GM23248 (cell line): ENCODE results near the gene NLRC5. TPM values are rescaled to one million over a fixed set of nuclear protein-coding genes. Genes with fewer than 3 reads are reported as not detected.
"Not testable (repeated sequence)": the region's sequence is repeated elsewhere in the genome, so short reads cannot be mapped to it uniquely, and the experiment has no call there.

Experiments used
- DNase-seq: peaks from one replicate; pipeline ENCODE4 v3.0.0-alpha.2; 2015
- H2AFZ ChIP-seq: fragments of 200-600 bp; sonication (generic); 2 replicates; pipeline ENCODE4 v1.6.1; 2016; ENCODE audit warnings: antibody characterized with exemption
- H3F3A ChIP-seq: fragments of 200-600 bp; sonication (generic); 2 replicates; pipeline ENCODE4 v1.6.1; 2016; ENCODE audit warnings: mild to moderate bottlenecking, antibody characterized with exemption, mixed run types; ENCODE audit not compliant: insufficient read depth
- H3K27ac ChIP-seq: fragments of 200-600 bp; sonication (generic); 2 replicates; pipeline ENCODE4 v1.5.1; 2016; ENCODE audit warnings: mild to moderate bottlenecking
- H3K27me3 ChIP-seq: fragments of 200-600 bp; sonication (generic); replicated peaks from 2 replicates; pipeline ENCODE4 v1.6.1; 2016; ENCODE audit warnings: mild to moderate bottlenecking; ENCODE audit not compliant: insufficient read depth
- H3K36me3 ChIP-seq: fragments of 200-600 bp; sonication (generic); 2 replicates; pipeline ENCODE4 v1.6.1; 2016; ENCODE audit warnings: low read depth, mild to moderate bottlenecking
- H3K4me1 ChIP-seq: fragments of 200-600 bp; sonication (generic); 2 replicates; pipeline ENCODE4 v1.6.1; 2016; ENCODE audit warnings: mild to moderate bottlenecking; ENCODE audit not compliant: insufficient read depth
- H3K4me2 ChIP-seq: fragments of 200-600 bp; sonication (generic); one replicate; pipeline ENCODE4 v1.6.1; 2016; ENCODE audit warnings: mild to moderate bottlenecking; ENCODE audit not compliant: unreplicated experiment
- H3K4me3 ChIP-seq: fragments of 200-600 bp; sonication (generic); 2 replicates; pipeline ENCODE4 v1.5.1; 2016; ENCODE audit warnings: mild to moderate bottlenecking
- H3K79me2 ChIP-seq: fragments of 200-600 bp; sonication (generic); 2 replicates; pipeline ENCODE4 v1.6.1; 2016; ENCODE audit warnings: mild to moderate bottlenecking; ENCODE audit not compliant: insufficient read depth
- H3K9ac ChIP-seq: fragments of 200-600 bp; sonication (generic); 2 replicates; pipeline ENCODE4 v1.6.1; 2016; ENCODE audit warnings: mild to moderate bottlenecking
- H3K9me2 ChIP-seq: fragments of 200-600 bp; sonication (generic); 2 replicates; pipeline ENCODE4 v1.6.1; 2016; ENCODE audit warnings: mixed run types, mild to moderate bottlenecking, moderate library complexity; ENCODE audit not compliant: insufficient read depth
- H3K9me3 ChIP-seq: fragments of 200-600 bp; sonication (generic); one replicate; pipeline ENCODE4 v1.6.1; 2017; ENCODE audit warnings: low read depth
- H4K20me1 ChIP-seq: fragments of 200-600 bp; sonication (generic); 2 replicates; pipeline ENCODE4 v1.6.0; 2016; ENCODE audit not compliant: insufficient read depth
- EZH2 ChIP-seq: fragments of 200-600 bp; sonication (generic); IDR thresholded peaks from 2 replicates; pipeline ENCODE4 v1.6.1; 2018; ENCODE audit warnings: antibody characterized with exemption, mild to moderate bottlenecking; ENCODE audit not compliant: insufficient read depth, poor library complexity, severe bottlenecking
- EZH2phosphoT487 ChIP-seq: fragments of 200-600 bp; sonication (generic); IDR thresholded peaks from 2 replicates; pipeline ENCODE4 v1.6.1; 2018; ENCODE audit warnings: antibody characterized with exemption, moderate library complexity, mild to moderate bottlenecking, low read depth; ENCODE audit not compliant: insufficient read depth
- WGBS, 2 experiments: methylation state at CpG; one replicate each; pipeline ENCODE4 v1.1.6; 2015 to 2017; ENCODE audit warnings: low lambda C conversion rate in 2 of 2, low coverage in 1 of 2; ENCODE audit errors: missing lambda C conversion rate in 2 of 2; 5-methylcytosine and 5-hydroxymethylcytosine counted together
- in situ Hi-C: fragments of 300-500 bp; cut with MboI; formaldehyde crosslinking; loops from 2 replicates; pipeline ENCODE4 v1.15.0; 2020
- polyA plus RNA-seq: library from polyadenylated mRNA; unstranded; fragments of >200 nt; fragmentation: Nextera tagmentation; extraction: Ambion mirVana; gene quantifications from 2 replicates; pipeline ENCODE4 v1.2.1, GENCODE V29; 2016
- total RNA-seq: library from RNA; depleted of rRNA; stranded (reverse); fragments of >200 nt; shearing (Covaris generic); gene quantifications from 2 replicates; pipeline ENCODE4 v1.2.3, GENCODE V29; 2014

The NLRC5 gene
- total and polyA plus RNA-seq, 2 experiments from 2014 or later = 10.6 to 17.1 TPM

DNA sequence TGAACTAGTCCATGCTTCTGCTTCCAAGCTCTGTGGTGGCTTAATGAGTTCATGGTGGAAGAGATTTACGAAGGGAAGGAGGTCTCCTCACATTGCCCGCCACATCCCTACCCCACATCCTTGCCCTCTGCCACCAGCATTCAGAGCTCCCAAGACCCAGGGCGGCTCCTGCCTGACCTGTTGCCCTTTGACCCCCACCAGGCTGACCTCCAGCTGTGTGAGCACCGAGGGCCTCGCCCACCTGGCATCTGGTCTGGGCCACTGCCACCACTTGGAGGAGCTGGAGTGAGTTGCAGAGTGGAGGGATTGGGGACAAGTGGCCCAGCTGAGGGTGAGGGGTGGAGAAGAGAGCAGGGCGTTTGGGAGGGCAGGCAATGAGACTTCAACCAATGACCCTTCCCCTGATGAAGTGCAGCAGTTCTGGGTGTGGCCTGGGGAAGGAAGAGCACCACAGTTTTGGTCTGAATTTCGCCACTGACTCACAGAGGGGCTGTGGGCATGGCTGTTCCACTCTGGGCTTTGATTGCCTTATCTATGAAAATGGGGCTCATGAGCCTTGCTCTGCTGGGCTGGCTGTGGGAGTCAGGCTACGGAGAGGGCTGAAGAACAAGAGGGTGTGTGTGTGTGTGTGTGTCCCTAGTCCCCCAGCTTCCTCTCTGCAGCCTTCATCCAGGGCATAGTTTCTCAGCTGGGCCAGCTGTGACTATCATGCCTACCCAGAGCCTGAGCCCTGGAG, 80.4 kb downstream of the NLRC5 start:
- Histone ChIP-seq H4K20me1 (no peaks in the 10 kb centered on the region), H2AFZ (no peak overlapping the region), H3K27me3 (no peaks in the 10 kb centered on the region), H3K9me3 (no peaks in the 10 kb centered on the region), H3K4me2 (no peak overlapping the region), H3K27ac (no peak overlapping the region), H3K9ac (no peak overlapping the region), H3K4me3 (no peak overlapping the region), H3K36me3 (no peaks in the 10 kb centered on the region), H3K79me2 (no peaks in the 10 kb centered on the region), H3K4me1 (peaks cover 7% of the 10 kb centered on the region), H3K9me2 (no peaks in the 10 kb centered on the region), H3F3A (peaks cover 9% of the 10 kb centered on the region; the same call in 1 of the 2 replicates)
- TF ChIP-seq EZH2phosphoT487 = no peak
- no peak for TF ChIP-seq EZH2
- DNase-seq = no peak
- 92 to 95% methylated on average over 8 of the region's 8 CpGs for WGBS, 2 experiments
- in situ Hi-C loops = no loop called here

DNA sequence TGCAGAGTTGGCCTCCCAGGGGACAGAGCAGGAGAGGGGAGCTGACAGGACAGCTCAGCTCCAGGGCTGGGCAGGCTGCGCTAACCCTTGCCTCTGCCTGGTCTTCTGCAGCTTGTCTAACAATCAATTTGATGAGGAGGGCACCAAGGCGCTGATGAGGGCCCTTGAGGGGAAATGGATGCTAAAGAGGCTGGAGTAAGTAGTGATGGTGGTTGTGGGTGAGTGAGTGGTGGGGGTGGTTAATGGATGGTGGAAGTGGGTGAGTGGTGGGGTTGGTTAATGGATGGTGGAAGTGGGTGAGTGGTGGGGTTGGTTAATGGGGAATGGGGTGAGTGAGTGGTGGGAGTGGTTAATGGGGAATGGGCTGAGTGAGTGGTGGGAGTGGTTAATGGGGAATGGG, 81.1 kb downstream of the NLRC5 start:
- no peaks in the 10 kb centered on the region for H4K20me1 ChIP-seq
- no peak for TF ChIP-seq EZH2phosphoT487
- no peak for TF ChIP-seq EZH2
- H3K9me2 ChIP-seq = no peaks in the 10 kb centered on the region
- H3K9ac ChIP-seq = no peak overlapping the region
- H3K79me2 ChIP-seq = no peaks in the 10 kb centered on the region
- in situ Hi-C loops = no loop called here
- H3K4me2 ChIP-seq = no peak overlapping the region
- H3K4me3 ChIP-seq = no peak overlapping the region
- no peak for DNase-seq
- no peaks in the 10 kb centered on the region for H3K27me3 ChIP-seq
- H3K27ac ChIP-seq = no peak overlapping the region
- peaks cover 9% of the 10 kb centered on the region; the same call in 1 of the 2 replicates for H3F3A ChIP-seq
- H3K9me3 ChIP-seq = no peaks in the 10 kb centered on the region
- peaks cover 7% of the 10 kb centered on the region for H3K4me1 ChIP-seq
- 93 to 100% methylated on average over 2 of the region's 2 CpGs for WGBS, 2 experiments
- H2AFZ ChIP-seq = no peak overlapping the region
- no peaks in the 10 kb centered on the region for H3K36me3 ChIP-seq

DNA sequence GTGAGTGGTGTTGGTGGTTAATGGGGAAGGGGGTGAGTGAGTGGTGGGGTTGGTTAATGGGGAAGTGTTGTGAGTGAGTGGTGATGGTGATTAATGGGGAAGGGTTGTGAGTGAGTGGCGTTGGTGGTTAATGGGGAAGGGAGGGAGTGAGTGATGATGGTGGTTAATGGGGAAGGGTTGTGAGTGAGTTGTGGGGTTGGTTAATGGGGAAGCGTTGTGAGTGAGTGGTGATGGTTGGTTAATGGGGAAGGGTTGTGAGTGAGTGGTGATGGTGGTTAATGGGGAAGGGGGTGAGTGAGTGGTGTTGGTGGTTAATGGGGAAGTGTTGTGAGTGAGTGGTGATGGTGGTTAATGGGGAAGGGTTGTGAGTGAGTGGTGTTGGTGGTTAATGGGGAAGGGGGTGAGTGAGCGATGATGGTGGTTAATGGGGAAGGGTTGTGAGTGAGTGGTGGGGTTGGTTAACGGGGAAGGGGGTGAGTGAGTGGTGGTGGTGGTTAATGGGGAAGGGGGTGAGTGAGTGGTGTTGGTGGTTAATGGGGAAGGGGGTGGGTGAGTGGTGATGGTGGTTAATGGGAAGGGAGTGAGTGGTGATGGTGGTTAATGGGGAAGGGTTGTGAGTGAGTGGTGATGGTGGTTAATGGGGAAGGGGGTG, 81.8 kb downstream of the NLRC5 start:
- H3K27ac ChIP-seq, H3K4me3 ChIP-seq, H3K79me2 ChIP-seq, H3K4me2 ChIP-seq, in situ Hi-C loops, H3K9ac ChIP-seq, H3K4me1 ChIP-seq, H3K36me3 ChIP-seq, DNase-seq, H3K9me3 ChIP-seq, H4K20me1 ChIP-seq, H3F3A ChIP-seq, H3K9me2 ChIP-seq, H3K27me3 ChIP-seq, H2AFZ ChIP-seq: not testable (repeated sequence)
- WGBS, 2 experiments = 95 to 100% methylated on average over 1 to 4 of the region's 4 CpGs

DNA sequence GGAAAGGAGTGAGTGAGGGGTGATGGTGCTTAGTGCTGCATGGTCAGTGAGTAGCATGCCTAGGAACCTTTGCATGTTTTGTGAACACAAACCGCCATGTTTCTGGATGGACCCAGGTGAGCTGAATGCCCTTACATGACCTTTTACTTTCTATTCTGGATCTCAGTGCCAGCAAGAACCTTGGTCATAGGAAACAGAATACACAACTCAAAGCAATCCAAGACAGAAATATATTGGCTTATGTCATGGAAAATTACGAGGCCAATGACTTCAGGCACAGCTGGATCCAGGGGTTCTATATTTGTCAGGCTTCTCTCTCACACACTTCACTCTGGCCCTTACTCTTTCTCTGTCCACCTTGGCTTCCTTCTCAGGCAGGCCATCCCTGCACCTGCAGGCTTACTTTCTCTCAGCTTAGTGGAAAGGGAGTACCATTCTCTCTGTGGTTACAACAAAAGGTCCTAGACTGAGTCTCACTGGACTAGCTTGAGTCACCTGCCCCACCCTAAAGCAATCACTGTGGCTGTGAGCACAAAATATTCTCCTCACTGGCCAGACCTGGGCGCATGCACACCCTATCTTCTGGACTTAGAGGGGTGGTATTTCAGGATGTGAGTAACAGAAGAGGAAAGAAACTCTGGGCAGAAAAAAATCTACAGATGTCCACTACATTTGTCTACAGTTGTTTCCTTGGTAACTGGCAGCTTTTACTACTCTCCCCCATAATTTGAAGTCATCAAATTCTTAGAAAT, 82.7 kb downstream of the NLRC5 start:
- peaks cover 7% of the 10 kb centered on the region for H3K4me1 ChIP-seq
- H3K4me2 ChIP-seq = no peak overlapping the region
- H3K27me3 ChIP-seq = no peaks in the 10 kb centered on the region
- H3K9ac ChIP-seq = no peak overlapping the region
- H3K36me3 ChIP-seq = no peaks in the 10 kb centered on the region
- H3K79me2 ChIP-seq = no peaks in the 10 kb centered on the region
- TF ChIP-seq EZH2phosphoT487 (no peak), EZH2 (no peak)
- no peaks in the 10 kb centered on the region for H4K20me1 ChIP-seq
- no peaks in the 10 kb centered on the region for H3K9me2 ChIP-seq
- in situ Hi-C loops = no loop called here
- H3K27ac ChIP-seq = 0 out of 2 replicates have a peak overlapping the region, but pooled peaks have one; percentile 30
- WGBS, 2 experiments = 89 to 90% methylated on average over 3 of the region's 3 CpGs
- no peaks in the 10 kb centered on the region for H3K9me3 ChIP-seq
- H3K4me3 ChIP-seq = no peak overlapping the region
- H2AFZ ChIP-seq = no peak overlapping the region
- H3F3A ChIP-seq = peaks cover 9% of the 10 kb centered on the region; the same call in 1 of the 2 replicates
- DNase-seq = peak; percentile 67
